ENCODE results near the gene RBM23. TPM values are rescaled to one million over a fixed set of nuclear protein-coding genes. Genes with fewer than 3 reads are reported as not detected.

The RBM23 gene
- total and polyA plus RNA-seq, 5 donors from 2014 or later, result 43.1 to 108 (median 49.8) TPM

- DNase-seq, result peak in 1 of 3 donors; percentile 23
- Histone ChIP-seq H3K9me3 (ENCODE audit: control insufficient read depth in 2 of 2, low read length in 2 of 2) (no peaks in the 10 kb centered on the region), H3K4me1 (ENCODE audit: control insufficient read depth, insufficient read depth, low read length, poor library complexity, severe bottlenecking) (peaks cover 19% of the 10 kb centered on the region), H3K4me3 (ENCODE audit: low read depth, low read length) (peak overlapping the region; percentile 95), H3K27ac (ENCODE audit: insufficient read depth, low read length, poor library complexity, severe bottlenecking) (peak overlapping the region; percentile 90), H3K27me3 (ENCODE audit: control insufficient read depth, insufficient read depth, low read length) (no peaks in the 10 kb centered on the region), H3K36me3 (ENCODE audit: control insufficient read depth, insufficient read depth, low read length) (peaks cover 12% of the 10 kb centered on the region)
- H3K27me3 Mint-ChIP-seq, result no peaks in the 10 kb centered on the region
- ATAC-seq (ENCODE audit: low read depth in 2 of 2), result no peak
- peaks cover 23% of the 10 kb centered on the region for H3K36me3 Mint-ChIP-seq
- no peak overlapping the region for H3K4me3 Mint-ChIP-seq
- peaks cover 0 to 25% (median 18%) of the 10 kb centered on the region in 4 donors for H3K4me1 Mint-ChIP-seq
- no peak overlapping the region for H3K27ac Mint-ChIP-seq
- H3K9me3 Mint-ChIP-seq, result no peaks in the 10 kb centered on the region
Observed at GRCh38 chr14:22928237-22929103, 9.5 kb upstream of the RBM23 start.

DNA sequence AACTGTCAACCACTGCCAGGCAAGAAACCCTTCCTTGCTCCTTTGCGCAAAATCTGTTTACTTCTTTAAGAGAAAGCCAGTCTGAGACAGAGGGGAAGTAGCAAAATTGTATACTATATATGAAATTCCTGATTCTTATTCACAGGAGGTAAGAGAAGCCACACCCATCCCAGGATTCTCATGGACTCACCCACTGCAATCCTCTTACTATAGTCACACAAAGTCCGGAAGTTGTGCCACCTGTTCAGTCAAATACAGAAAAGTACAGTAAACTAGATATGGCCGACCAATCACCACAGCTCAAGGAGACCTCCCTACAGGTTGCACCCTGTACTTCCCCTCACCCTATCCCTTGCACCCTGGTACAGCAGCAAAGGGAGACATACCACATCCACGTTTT, 7.4 kb upstream of the RBM23 start:
- H3K36me3 ChIP-seq (ENCODE audit: control insufficient read depth, insufficient read depth, low read length), result peaks cover 16% of the 10 kb centered on the region
- H3K4me1 Mint-ChIP-seq, result peaks cover 0 to 16% (median 13%) of the 10 kb centered on the region in 4 donors
- peak overlapping the region in 3 of 4 donors; percentile 39 to 61 (median 41) for H3K4me3 Mint-ChIP-seq
- no peak for ATAC-seq (ENCODE audit: low read depth in 2 of 2)
- peak overlapping the region in 1 of 3 donors; percentile 5 for H3K27ac Mint-ChIP-seq
- no peaks in the 10 kb centered on the region for H3K27me3 Mint-ChIP-seq
- H3K4me3 ChIP-seq (ENCODE audit: low read depth, low read length), result no peak overlapping the region
- H3K9me3 Mint-ChIP-seq, result no peaks in the 10 kb centered on the region
- peaks cover 35% of the 10 kb centered on the region for H3K36me3 Mint-ChIP-seq
- no peaks in the 10 kb centered on the region for H3K9me3 ChIP-seq (ENCODE audit: control insufficient read depth in 2 of 2, low read length in 2 of 2)
- no peak for DNase-seq
- no peaks in the 10 kb centered on the region for H3K27me3 ChIP-seq (ENCODE audit: control insufficient read depth, insufficient read depth, low read length)
- no peak overlapping the region for H3K27ac ChIP-seq (ENCODE audit: insufficient read depth, low read length, poor library complexity, severe bottlenecking)
- H3K4me1 ChIP-seq (ENCODE audit: control insufficient read depth, insufficient read depth, low read length, poor library complexity, severe bottlenecking), result peaks cover 19% of the 10 kb centered on the region

DNA sequence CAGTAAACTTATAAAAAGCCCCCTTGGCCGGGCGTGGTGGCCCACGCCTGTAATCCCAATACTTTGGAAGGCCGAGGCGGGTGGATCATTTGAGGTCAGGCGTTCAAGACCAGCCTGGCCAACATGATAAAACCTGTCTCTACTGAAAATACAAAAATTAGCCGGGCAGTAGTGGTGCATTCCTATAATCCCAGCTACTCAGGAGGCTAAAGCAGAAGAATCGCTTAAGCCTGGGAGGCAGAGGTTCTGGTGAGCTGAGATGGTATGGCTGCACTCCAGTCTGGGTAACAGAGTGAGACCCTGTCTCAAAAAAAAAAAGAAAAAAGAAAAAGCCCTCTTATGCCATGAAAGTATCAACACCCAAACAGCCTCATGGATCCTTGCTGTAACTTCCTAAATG, 6.6 kb upstream of the RBM23 start:
- Mint-ChIP-seq H3K36me3 (peaks cover 39% of the 10 kb centered on the region), H3K4me3 (no peak overlapping the region), H3K4me1 (peaks cover 0 to 16% (median 13%) of the 10 kb centered on the region in 4 donors), H3K27ac (no peak overlapping the region), H3K27me3 (no peaks in the 10 kb centered on the region), H3K9me3 (no peaks in the 10 kb centered on the region)
- DNase-seq, result no peak
- H3K4me1 ChIP-seq (ENCODE audit: control insufficient read depth, insufficient read depth, low read length, poor library complexity, severe bottlenecking), result peaks cover 19% of the 10 kb centered on the region
- H3K4me3 ChIP-seq (ENCODE audit: low read depth, low read length), result no peak overlapping the region
- ATAC-seq (ENCODE audit: low read depth in 2 of 2), result no peak
- H3K36me3 ChIP-seq (ENCODE audit: control insufficient read depth, insufficient read depth, low read length), result peaks cover 16% of the 10 kb centered on the region
- H3K9me3 ChIP-seq (ENCODE audit: control insufficient read depth in 2 of 2, low read length in 2 of 2), result no peaks in the 10 kb centered on the region
- H3K27me3 ChIP-seq (ENCODE audit: control insufficient read depth, insufficient read depth, low read length), result no peaks in the 10 kb centered on the region
- H3K27ac ChIP-seq (ENCODE audit: insufficient read depth, low read length, poor library complexity, severe bottlenecking), result no peak overlapping the region

DNA sequence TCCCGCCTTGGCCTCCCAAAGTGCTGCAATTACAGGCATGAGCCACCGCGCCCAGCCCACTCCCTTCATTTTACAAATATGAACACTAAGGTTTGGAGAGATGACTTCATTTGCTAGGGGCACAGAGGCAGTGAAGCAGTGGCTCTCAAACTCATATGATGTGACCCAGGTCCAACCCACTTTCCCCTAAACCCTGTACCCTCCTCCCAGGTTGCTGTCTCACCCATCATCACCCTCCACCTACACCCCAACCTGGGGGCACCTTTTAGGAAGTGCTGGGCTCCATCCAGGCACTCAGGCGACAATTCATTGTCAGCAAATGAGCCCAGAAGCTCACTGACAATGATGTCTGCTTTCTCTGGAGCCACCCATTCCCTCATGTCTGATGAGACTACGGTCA, 4.8 kb upstream of the RBM23 start:
- DNase-seq (no peak), ATAC-seq (ENCODE audit: low read depth in 2 of 2) (no peak)
- Mint-ChIP-seq H3K4me3 (peak overlapping the region in 1 of 4 donors; percentile 7), H3K4me1 (peaks cover 5 to 29% (median 20%) of the 10 kb centered on the region in 4 donors), H3K27ac (no peak overlapping the region), H3K27me3 (peaks cover 4% of the 10 kb centered on the region), H3K36me3 (peaks cover 39% of the 10 kb centered on the region), H3K9me3 (no peaks in the 10 kb centered on the region)
- H3K4me1 ChIP-seq (ENCODE audit: control insufficient read depth, insufficient read depth, low read length, poor library complexity, severe bottlenecking), result peaks cover 15% of the 10 kb centered on the region
- H3K27ac ChIP-seq (ENCODE audit: insufficient read depth, low read length, poor library complexity, severe bottlenecking), result no peak overlapping the region
- H3K27me3 ChIP-seq (ENCODE audit: control insufficient read depth, insufficient read depth, low read length), result no peaks in the 10 kb centered on the region
- H3K9me3 ChIP-seq (ENCODE audit: control insufficient read depth in 2 of 2, low read length in 2 of 2), result no peaks in the 10 kb centered on the region
- no peak overlapping the region for H3K4me3 ChIP-seq (ENCODE audit: low read depth, low read length)
- peaks cover 16% of the 10 kb centered on the region for H3K36me3 ChIP-seq (ENCODE audit: control insufficient read depth, insufficient read depth, low read length)

GRCh38 chr14:22922294-22922693, 3.3 kb upstream of the RBM23 start:
- no peaks in the 10 kb centered on the region for H3K9me3 ChIP-seq (ENCODE audit: control insufficient read depth in 2 of 2, low read length in 2 of 2)
- peaks cover 16% of the 10 kb centered on the region for H3K36me3 ChIP-seq (ENCODE audit: control insufficient read depth, insufficient read depth, low read length)
- no peaks in the 10 kb centered on the region for H3K27me3 ChIP-seq (ENCODE audit: control insufficient read depth, insufficient read depth, low read length)
- peaks cover 46% of the 10 kb centered on the region for H3K36me3 Mint-ChIP-seq
- ATAC-seq (ENCODE audit: low read depth in 2 of 2) (no peak), DNase-seq (no peak)
- H3K9me3 Mint-ChIP-seq, result no peaks in the 10 kb centered on the region
- no peak overlapping the region for H3K4me3 ChIP-seq (ENCODE audit: low read depth, low read length)
- H3K4me1 ChIP-seq (ENCODE audit: control insufficient read depth, insufficient read depth, low read length, poor library complexity, severe bottlenecking), result peaks cover 20% of the 10 kb centered on the region
- peak overlapping the region in 2 of 4 donors; percentile 62 to 68 for H3K4me3 Mint-ChIP-seq
- H3K27ac Mint-ChIP-seq, result no peak overlapping the region
- H3K4me1 Mint-ChIP-seq, result peaks cover 9 to 39% (median 21%) of the 10 kb centered on the region in 4 donors
- no peak overlapping the region for H3K27ac ChIP-seq (ENCODE audit: insufficient read depth, low read length, poor library complexity, severe bottlenecking)
- peaks cover 7% of the 10 kb centered on the region for H3K27me3 Mint-ChIP-seq

DNA sequence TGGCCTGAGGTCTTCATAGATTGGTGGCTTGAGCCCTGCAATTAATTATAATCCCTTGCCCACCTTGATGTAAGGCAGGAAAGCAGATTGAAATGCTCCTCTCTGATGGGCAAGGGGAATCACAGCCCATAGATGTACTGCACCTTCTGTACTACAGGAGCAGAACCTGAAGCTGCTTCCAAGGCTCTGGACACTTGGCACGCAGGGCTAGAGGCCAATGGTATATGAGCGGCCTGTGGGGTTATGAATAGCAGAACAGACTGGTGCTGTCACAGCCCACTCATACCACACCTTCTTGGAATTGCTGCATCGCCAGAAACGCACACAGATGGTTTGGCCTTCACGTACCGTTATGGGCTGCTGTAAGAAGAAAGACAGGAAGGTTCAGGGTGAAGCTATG, 1.7 kb upstream of the RBM23 start:
- H3K9me3 Mint-ChIP-seq, result no peaks in the 10 kb centered on the region
- no peaks in the 10 kb centered on the region for H3K27me3 ChIP-seq (ENCODE audit: control insufficient read depth, insufficient read depth, low read length)
- no peaks in the 10 kb centered on the region for H3K9me3 ChIP-seq (ENCODE audit: control insufficient read depth in 2 of 2, low read length in 2 of 2)
- H3K36me3 Mint-ChIP-seq, result peaks cover 35% of the 10 kb centered on the region
- H3K36me3 ChIP-seq (ENCODE audit: control insufficient read depth, insufficient read depth, low read length), result peaks cover 16% of the 10 kb centered on the region
- DNase-seq (no peak), ATAC-seq (ENCODE audit: low read depth in 2 of 2) (no peak)
- peaks cover 9 to 43% (median 29%) of the 10 kb centered on the region in 4 donors for H3K4me1 Mint-ChIP-seq
- H3K27me3 Mint-ChIP-seq, result peaks cover 7% of the 10 kb centered on the region
- no peak overlapping the region for H3K4me3 ChIP-seq (ENCODE audit: low read depth, low read length)
- peaks cover 32% of the 10 kb centered on the region for H3K4me1 ChIP-seq (ENCODE audit: control insufficient read depth, insufficient read depth, low read length, poor library complexity, severe bottlenecking)
- peak overlapping the region in 1 of 3 donors; percentile 100 for H3K27ac Mint-ChIP-seq
- peak overlapping the region; percentile 100 for H3K27ac ChIP-seq (ENCODE audit: insufficient read depth, low read length, poor library complexity, severe bottlenecking)
- H3K4me3 Mint-ChIP-seq, result peak overlapping the region in 2 of 4 donors; percentile 11 to 88

- ATAC-seq (ENCODE audit: low read depth in 2 of 2) (no peak), DNase-seq (no peak)
- Mint-ChIP-seq H3K27me3 (peaks cover 7% of the 10 kb centered on the region), H3K36me3 (peaks cover 32% of the 10 kb centered on the region), H3K4me3 (peak overlapping the region; percentile 88 to 98 (median 96)), H3K9me3 (no peaks in the 10 kb centered on the region), H3K4me1 (peaks cover 9 to 53% (median 34%) of the 10 kb centered on the region in 4 donors), H3K27ac (peak overlapping the region; percentile 99 to 100 (median 100))
- Histone ChIP-seq H3K4me3 (ENCODE audit: low read depth, low read length) (peak overlapping the region; percentile 81), H3K9me3 (ENCODE audit: control insufficient read depth in 2 of 2, low read length in 2 of 2) (no peaks in the 10 kb centered on the region), H3K4me1 (ENCODE audit: control insufficient read depth, insufficient read depth, low read length, poor library complexity, severe bottlenecking) (peaks cover 33% of the 10 kb centered on the region), H3K27ac (ENCODE audit: insufficient read depth, low read length, poor library complexity, severe bottlenecking) (peak overlapping the region; percentile 100), H3K36me3 (ENCODE audit: control insufficient read depth, insufficient read depth, low read length) (peaks cover 13% of the 10 kb centered on the region), H3K27me3 (ENCODE audit: control insufficient read depth, insufficient read depth, low read length) (no peaks in the 10 kb centered on the region)
Observed at GRCh38 chr14:22919601-22919921, 612 bp upstream of the RBM23 start.
